GM19035 (cell line): Measurements from ENCODE around the gene LCN6.
"Not testable (repeated sequence)": the region's sequence is repeated elsewhere in the genome, so short reads cannot be mapped to it uniquely, and the experiment has no call there.

Source experiments
- ATAC-seq: cut with Tn5 transposase; IDR thresholded peaks from one replicate; pipeline ENCODE4 v1.9.1; 2021; ENCODE audit not compliant: unreplicated experiment

Gene LCN6

GRCh38 chr9:136711751-136712689 is 36.3 kb downstream of the LCN6 start, which contains the start of gene DIPK1B:
DIPK1B (plus strand) TSS chr9:136712572; CDS start chr9:136712666, 94 bp downstream.
- no peak for ATAC-seq

DNA sequence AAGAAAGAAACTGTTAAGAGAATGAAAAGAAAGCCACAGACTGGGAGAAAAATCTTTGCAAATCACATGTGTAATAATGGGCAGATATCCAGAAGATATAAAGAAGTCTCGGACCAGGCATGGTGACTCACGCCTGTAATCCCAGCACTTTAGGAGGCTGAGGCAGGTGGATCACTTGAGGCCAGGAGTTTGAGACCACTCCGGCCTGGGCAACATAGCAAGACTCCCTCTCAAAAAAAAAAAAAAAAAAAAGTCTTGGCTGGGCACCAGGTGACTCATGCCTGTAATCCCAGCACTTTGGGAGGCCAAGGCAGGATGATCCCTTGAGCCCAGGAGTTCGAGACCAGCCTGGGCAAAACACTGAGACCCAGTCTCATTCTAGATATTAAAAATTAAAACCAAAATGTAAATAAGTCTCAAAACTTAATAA is 37.1 kb downstream of the LCN6 start:
- not testable (repeated sequence) for ATAC-seq

DNA sequence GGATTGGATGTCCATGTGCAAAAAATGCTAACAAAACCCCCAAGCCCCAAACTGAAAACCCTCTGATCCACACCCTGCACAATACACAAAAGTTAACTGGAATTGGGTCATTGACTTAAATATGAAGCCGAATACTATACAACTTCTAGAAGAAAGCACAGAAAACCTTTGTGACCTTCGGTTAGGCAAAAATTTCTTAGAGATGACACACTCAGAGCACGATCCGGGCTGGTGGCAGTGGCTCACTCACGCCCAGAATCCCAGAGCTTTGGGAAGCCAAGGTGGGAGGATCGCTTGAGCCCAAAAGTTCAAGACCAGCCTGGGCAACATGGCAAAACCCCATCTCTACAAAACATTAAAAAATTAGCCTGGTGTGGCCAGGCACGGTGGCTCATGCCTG is 37.8 kb downstream of the LCN6 start:
- no peak for ATAC-seq

GRCh38 chr9:136709454-136710109 is 38.7 kb downstream of the LCN6 start:
- ATAC-seq: no peak

DNA sequence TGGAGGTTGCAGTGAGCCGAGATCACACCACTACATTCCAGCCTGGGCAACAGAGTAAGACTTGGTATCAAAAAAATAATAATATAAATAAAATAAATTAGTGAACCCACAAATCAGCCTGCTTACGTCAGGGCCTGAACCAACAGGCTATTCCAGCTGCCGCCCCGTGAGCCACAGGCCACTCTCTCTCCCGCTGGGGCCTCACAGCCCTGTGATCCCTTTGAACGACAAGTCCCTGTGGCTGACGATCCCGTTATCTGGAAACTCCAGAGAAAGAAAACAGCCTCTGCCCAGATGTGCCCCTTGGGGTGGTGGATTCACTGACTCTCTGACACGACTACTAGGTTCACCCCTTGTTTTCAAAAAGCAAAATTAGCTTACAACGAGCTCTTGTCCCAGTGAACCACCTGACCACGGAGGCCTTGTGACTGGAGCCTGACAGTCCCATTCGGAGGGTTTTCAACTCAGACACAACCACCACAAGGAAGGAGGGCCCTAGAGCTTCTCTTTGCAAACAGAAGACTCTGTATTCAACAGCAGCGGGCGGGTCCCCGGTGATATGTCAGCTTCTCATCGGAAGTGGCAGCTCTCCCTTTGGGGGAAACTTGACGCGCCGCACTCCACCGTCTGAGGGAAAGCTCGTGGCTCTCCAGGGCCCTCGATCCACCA is 40.3 kb downstream of the LCN6 start:
- ATAC-seq: no peak

DNA sequence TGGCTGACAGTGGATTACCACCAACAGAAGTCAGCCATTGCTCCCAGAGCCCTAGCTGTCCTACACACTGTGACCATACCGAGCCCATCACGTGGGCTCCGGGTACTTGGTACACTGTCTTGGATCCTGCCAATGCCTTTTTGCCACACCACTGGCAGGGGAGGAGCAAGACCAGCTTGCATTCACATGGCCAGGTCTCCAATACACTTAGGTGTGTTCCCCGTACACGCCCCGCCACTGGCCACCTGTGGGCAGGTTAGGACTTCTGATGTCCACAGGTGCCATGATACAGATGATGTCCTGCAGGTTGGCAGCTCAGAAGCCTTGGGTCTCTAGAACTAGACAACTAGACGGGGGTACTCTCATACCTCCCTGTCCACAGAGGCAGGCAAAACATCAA is 41.3 kb downstream of the LCN6 start:
- ATAC-seq: no peak

DNA sequence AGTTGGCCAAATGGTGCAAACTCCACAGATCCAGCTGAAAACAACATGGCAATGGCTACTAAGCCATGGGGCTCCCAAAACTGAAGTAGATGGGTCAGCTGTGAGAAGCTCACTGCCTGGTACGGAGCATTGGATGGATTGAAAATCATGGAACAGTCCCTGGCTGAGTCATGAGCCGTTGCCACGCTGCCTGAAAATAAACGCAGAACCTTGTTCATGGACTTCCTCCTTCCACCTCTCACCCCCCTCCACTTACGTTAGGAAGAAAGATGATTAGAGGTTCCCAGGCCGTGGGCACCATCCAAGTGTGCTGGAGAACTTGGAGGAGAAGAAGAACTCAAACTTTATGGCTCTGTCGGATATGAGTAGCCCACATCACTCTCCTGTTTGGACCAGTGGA is 42.8 kb downstream of the LCN6 start:
- no peak for ATAC-seq

GRCh38 chr9:136704741-136705140 is 43.6 kb downstream of the LCN6 start:
- not testable (repeated sequence) for ATAC-seq

DNA sequence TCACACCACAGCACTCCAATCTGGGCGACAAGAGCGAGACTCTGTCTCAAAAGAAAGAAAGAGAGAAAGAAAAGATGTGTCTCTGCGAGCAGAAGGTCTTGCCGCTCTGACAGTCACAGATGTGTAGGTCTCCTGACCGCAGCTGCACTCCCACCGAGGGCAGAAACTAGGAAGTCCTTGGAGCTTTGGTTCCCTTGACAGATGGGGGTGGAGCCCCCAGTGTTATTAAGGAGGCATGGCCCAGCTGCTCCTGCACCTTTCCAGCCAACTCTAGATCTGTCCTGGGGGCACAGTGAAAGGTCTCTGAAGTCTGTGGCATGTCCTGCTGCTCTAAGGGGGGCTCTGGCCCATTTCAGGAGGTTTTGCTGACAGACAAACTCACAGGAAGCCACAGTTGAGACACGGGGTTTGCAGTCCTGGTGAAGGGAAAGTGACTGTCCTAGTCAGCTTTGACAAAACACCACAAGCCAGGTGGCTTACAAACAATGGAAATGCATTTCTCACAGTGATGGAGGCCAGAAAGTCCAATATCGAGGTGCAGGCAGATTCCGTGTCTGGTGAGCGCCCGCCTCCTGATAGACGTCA is 45.0 kb downstream of the LCN6 start:
- no peak for ATAC-seq

- ATAC-seq: no peak
These were observed 46.7 kb downstream of the LCN6 start for GRCh38 chr9:136701668-136702053.

- no peak for ATAC-seq
These were observed 47.2 kb downstream of the LCN6 start for GRCh38 chr9:136700959-136701667.

- no peak for ATAC-seq
These were observed 48.0 kb downstream of the LCN6 start for GRCh38 chr9:136700304-136700703.

DNA sequence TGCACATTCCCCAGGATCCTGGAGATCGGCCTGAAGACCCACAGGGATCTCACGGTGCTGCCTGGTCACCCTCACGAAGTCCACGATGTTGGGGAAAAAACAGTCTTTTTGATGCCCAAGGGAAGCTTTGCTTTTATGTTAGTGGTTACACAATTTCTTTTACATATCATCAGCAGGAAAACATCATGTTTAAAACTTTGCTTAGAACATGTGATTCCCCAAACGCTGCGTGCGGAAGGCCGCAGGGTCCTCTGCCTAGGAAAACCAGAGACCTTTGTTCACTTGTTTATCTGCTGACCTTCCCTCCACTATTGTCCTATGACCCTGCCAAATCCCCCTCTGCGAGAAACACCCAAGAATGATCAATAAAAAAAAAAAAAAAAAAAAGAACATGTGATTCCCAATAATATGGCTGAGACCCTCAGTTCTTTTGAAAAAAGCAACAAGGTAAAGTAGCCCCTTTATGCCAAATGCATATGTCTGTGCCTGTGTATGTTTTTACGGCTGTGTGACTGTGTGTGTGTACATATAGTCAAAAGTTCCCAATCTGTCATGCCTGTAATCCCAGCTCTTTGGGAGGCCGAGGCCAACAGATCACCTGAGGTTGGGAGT is 49.6 kb downstream of the LCN6 start:
- ATAC-seq: no peak

DNA sequence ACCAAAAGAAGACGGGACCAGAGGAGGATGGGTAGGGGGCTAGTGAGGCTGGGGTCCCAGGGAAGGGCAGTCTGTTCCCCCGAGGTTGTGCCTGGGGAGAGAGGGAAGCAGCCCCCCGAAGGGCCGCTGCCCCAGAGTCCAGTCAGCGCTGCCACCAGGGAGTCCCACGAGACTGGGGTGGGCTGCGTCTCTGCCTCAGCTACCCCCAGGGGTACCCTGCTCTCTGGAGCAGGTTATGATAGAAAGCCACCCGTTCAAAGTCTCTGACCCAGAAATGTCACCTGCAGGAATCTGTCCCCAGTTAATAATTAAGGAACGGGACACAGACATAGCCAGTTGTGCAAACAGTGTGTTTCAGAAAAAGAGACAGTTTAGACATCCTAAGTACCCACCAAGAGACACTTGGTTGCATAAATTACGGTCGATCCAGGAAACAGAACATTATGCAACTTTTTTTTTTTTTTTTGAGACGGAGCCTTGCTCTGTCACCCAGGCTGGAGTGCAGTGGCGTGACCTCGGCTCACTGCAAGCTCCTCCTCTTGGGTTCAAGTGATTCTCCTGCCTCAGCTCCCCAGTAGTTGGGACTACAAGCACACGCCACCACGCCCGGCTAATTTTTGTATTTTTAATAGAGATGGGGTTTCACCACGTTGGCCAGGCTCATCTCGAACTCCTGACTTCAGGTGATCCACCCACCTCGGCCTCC is 50.4 kb downstream of the LCN6 start:
- no peak for ATAC-seq

GRCh38 chr9:136697146-136697820 is 51.0 kb downstream of the LCN6 start:
- no peak for ATAC-seq

- ATAC-seq: no peak
These were observed 51.8 kb downstream of the LCN6 start for GRCh38 chr9:136696502-136696901.

- ATAC-seq: no peak
These were observed 52.4 kb downstream of the LCN6 start for GRCh38 chr9:136695955-136696354.

DNA sequence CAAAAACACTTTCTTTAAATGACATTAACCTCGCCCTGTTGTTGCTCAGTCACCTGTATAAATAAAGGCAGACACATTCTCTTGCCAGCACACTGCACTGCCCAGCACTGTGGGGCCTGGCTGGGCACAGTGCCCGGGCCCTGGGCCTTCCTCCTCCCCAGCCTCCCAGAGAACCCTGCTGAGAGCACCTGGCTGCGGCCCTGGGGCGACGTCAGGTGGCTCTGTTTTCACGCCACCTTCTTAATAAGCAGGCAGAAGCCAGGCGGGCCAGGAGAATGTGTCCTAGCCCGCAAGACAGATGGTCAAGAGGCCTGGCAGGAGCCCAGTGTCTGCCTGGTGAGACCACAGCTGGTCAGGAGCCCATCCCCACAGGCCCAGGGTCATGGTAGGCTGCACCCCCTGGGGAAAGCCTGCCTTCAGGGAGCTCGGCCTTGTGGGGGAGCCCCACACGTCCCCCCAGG is 52.9 kb downstream of the LCN6 start:
- ATAC-seq: no peak

DNA sequence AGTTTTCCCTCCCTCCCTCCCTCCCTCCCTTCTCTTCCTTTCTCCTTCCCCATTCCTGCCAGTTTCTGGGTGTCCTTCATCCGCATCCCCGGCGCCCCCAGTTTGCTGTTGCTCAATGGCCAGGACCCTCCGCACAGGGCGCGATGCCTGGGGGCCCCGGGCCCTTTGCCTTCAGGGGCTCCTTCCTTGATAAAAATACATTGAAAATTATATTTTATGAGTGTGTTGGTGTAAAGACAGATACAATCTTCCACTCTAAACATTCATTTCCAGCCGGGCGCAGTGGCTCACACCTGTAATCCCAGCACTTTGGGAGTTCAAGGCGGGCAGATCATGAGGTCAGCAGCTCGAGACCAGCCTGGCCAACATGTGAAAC is 53.5 kb downstream of the LCN6 start:
- ATAC-seq: no peak
